ENCODE results near the gene OLAH. TPM values are rescaled to one million over a fixed set of nuclear protein-coding genes. Genes with fewer than 3 reads are reported as not detected.

Gene OLAH
- total RNA-seq, 4 donors from 2014 or later: 2.2 TPM; not detected in 3

DNA sequence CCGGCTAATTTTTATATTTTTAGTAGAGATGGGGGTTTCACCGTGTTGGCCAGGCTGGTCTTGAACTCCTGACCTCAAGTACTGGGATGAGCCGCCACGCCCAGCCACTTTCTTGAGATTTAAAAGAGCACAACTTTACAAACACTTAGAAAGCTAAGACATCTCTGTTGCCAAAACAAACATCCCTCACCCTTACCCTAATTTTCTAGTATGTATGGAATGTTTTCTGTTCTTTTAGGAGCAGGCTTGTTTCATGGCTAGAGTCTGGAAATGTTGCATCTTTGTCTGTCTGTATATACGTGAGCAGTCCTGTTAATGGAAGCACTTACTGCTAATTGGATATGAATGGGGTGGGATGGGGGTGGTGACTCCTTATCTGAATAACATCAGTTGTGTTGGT, 2.9 kb downstream of the OLAH start:
- Histone ChIP-seq H3K27me3 (no peaks in the 10 kb centered on the region), H3K4me1 (no peaks in the 10 kb centered on the region), H3K4me3 (no peak overlapping the region), H3K27ac (no peak overlapping the region), H3K9me3 (no peaks in the 10 kb centered on the region), H3K36me3 (no peaks in the 10 kb centered on the region)
- TF ChIP-seq, protein P1, sequence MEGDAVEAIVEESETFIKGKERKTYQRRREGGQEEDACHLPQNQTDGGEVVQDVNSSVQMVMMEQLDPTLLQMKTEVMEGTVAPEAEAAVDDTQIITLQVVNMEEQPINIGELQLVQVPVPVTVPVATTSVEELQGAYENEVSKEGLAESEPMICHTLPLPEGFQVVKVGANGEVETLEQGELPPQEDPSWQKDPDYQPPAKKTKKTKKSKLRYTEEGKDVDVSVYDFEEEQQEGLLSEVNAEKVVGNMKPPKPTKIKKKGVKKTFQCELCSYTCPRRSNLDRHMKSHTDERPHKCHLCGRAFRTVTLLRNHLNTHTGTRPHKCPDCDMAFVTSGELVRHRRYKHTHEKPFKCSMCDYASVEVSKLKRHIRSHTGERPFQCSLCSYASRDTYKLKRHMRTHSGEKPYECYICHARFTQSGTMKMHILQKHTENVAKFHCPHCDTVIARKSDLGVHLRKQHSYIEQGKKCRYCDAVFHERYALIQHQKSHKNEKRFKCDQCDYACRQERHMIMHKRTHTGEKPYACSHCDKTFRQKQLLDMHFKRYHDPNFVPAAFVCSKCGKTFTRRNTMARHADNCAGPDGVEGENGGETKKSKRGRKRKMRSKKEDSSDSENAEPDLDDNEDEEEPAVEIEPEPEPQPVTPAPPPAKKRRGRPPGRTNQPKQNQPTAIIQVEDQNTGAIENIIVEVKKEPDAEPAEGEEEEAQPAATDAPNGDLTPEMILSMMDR (IDR thresholded peaks at IDR 0.05): no peak
- no peak for TF ChIP-seq POLR2A (IDR thresholded peaks at IDR 0.05)
- DNase-seq: no peak
- intact Hi-C loops (cut with DNase I; ENCODE audit: low total_unique reads): no loop called here

DNA sequence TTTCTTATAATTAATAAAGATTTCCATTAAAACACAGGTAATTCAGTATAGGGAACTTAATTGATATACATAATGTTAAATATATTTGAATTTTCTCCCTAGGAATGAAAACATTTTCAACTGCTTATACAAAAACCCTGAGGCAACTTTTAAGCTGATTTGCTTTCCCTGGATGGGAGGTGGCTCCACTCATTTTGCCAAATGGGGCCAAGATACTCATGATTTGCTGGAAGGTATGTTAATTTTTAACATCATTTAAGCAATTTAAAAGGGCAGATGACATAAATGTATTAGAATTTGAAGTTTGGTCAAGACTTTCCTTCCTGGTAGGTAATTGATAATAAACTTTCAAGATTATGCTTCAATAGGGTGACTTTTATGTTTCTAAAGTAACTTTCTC, 5.8 kb downstream of the OLAH start:
- no peak overlapping the region for H3K27ac ChIP-seq
- no peaks in the 10 kb centered on the region for H3K4me1 ChIP-seq
- no peak overlapping the region for H3K4me3 ChIP-seq
- no peaks in the 10 kb centered on the region for H3K27me3 ChIP-seq
- no peaks in the 10 kb centered on the region for H3K9me3 ChIP-seq
- no peaks in the 10 kb centered on the region for H3K36me3 ChIP-seq
- intact Hi-C loops (cut with DNase I; ENCODE audit: low total_unique reads): no loop called here
- TF ChIP-seq, protein P1 (IDR thresholded peaks at IDR 0.05): no peak
- TF ChIP-seq POLR2A (IDR thresholded peaks at IDR 0.05): no peak
- no peak for DNase-seq

DNA sequence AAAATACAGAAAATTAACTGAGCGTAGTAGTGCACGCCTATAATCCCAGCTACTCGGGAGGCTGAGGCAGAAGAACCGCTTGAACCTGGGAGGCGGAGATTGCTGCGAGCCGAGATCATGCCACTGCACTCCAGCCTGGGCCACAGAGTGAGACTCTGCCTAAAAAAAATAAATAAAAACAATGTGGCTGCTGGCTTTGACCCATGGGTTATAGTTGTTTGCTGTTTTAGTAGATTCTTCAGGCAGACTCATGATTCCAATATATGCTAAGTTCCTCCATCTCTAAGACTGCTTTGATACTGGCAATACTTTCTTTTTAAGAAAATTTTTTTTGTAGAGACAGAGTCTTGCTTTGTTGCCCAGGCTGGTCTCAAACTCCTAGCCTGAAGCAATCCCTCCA, 8.4 kb downstream of the OLAH start:
- TF ChIP-seq POLR2A (IDR thresholded peaks at IDR 0.05): no peak
- TF ChIP-seq, protein P1 (IDR thresholded peaks at IDR 0.05): no peak
- no peaks in the 10 kb centered on the region for H3K27me3 ChIP-seq
- no peak for DNase-seq
- no peak overlapping the region for H3K4me3 ChIP-seq
- no peaks in the 10 kb centered on the region for H3K4me1 ChIP-seq
- intact Hi-C loops (cut with DNase I; ENCODE audit: low total_unique reads): no loop called here
- H3K27ac ChIP-seq: no peak overlapping the region
- H3K36me3 ChIP-seq: no peaks in the 10 kb centered on the region
- no peaks in the 10 kb centered on the region for H3K9me3 ChIP-seq

DNA sequence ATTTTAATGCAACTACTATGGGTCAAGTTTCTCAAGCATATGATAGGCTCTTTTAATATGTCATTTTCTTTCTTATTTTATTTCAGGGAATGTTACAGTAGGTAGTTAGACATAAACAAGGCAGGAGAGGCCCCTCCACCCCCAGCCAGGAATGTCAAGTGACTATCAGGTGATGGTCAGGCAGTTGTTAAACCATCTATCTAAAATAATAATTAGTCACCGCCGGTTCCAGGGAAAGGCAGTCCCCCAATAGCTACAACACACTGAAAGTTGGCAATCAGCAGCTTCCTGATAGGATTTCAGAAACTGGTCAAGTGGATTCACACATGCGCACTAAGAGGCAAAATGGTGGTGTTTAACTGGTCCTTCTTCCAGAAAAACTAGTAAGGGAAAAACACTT, 9.3 kb downstream of the OLAH start:
- DNase-seq: no peak
- H3K27me3 ChIP-seq: no peaks in the 10 kb centered on the region
- no peak overlapping the region for H3K4me3 ChIP-seq
- TF ChIP-seq, protein P1 (IDR thresholded peaks at IDR 0.05): no peak
- TF ChIP-seq POLR2A (IDR thresholded peaks at IDR 0.05): no peak
- no peaks in the 10 kb centered on the region for H3K4me1 ChIP-seq
- intact Hi-C loops (cut with DNase I; ENCODE audit: low total_unique reads): no loop called here
- no peaks in the 10 kb centered on the region for H3K9me3 ChIP-seq
- no peak overlapping the region for H3K27ac ChIP-seq
- no peaks in the 10 kb centered on the region for H3K36me3 ChIP-seq

DNA sequence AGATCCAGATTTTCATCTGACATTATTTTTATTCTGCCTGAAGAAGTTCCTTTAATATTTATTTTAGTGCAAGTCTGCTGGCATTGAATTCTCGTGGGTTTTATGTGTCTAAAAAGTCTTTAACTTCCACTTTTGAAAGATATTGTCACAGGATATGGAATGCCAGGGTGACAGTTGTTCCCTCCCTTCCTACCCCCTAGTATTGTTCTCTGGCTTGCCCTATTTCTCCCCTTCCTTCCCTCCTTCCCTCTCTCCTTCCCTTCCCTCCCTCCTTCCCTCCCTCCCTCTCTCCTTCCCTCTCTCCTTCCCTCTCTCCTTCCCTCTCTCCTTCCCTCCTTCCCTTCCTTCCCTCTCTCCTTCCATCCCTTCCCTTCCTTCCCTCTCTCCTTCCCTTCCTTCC, 14.9 kb downstream of the OLAH start:
- Histone ChIP-seq H3K27ac (no peak overlapping the region), H3K9me3 (no peaks in the 10 kb centered on the region), H3K36me3 (no peaks in the 10 kb centered on the region), H3K27me3 (no peaks in the 10 kb centered on the region), H3K4me1 (no peaks in the 10 kb centered on the region), H3K4me3 (no peak overlapping the region)
- intact Hi-C loops (cut with DNase I; ENCODE audit: low total_unique reads): no loop called here
- no peak for DNase-seq
- TF ChIP-seq, protein P1 (IDR thresholded peaks at IDR 0.05): no peak
- TF ChIP-seq POLR2A (IDR thresholded peaks at IDR 0.05): no peak
